Neuron (in vitro differentiated cells): ENCODE data around the gene CHMP2A.

ENCODE experiments used
- H2AFZ ChIP-seq: one replicate; pipeline ENCODE4 v1.6.1; 2013; ENCODE audit warnings: low read depth, mild to moderate bottlenecking, inconsistent platforms, low read length, moderate library complexity
- H3K27me3 ChIP-seq: one replicate; pipeline ENCODE4 v1.6.1; 2013; ENCODE audit warnings: low read length; ENCODE audit not compliant: insufficient read depth
- H3K36me3 ChIP-seq: one replicate; pipeline ENCODE4 v1.6.1; 2013; ENCODE audit warnings: low read length; ENCODE audit not compliant: insufficient read depth
- H3K4me1 ChIP-seq: one replicate; pipeline ENCODE4 v1.6.1; 2013; ENCODE audit warnings: low read length; ENCODE audit not compliant: insufficient read depth
- H3K4me3 ChIP-seq: 2 replicates; pipeline ENCODE4 v1.5.1; 2013; ENCODE audit warnings: mild to moderate bottlenecking, low read length, moderate library complexity
- H3K9me3 ChIP-seq: one replicate; pipeline ENCODE4 v1.6.1; 2013; ENCODE audit warnings: low read length

CHMP2A gene

GRCh38 chr19:58521651-58522050 lies 33.3 kb downstream of the CHMP2A start:
- Histone ChIP-seq H3K36me3 (peaks cover 10% of the 10 kb centered on the region), H3K4me3 (no peak overlapping the region), H3K9me3 (no peaks in the 10 kb centered on the region), H2AFZ (no peak overlapping the region), H3K4me1 (peaks cover 9% of the 10 kb centered on the region), H3K27me3 (peaks cover 4% of the 10 kb centered on the region)

GRCh38 chr19:58520257-58520599 lies 34.7 kb downstream of the CHMP2A start:
- peaks cover 9% of the 10 kb centered on the region for H3K4me1 ChIP-seq
- H2AFZ ChIP-seq: peak overlapping the region; percentile 41
- H3K4me3 ChIP-seq: peak overlapping the region; percentile 64
- peaks cover 18% of the 10 kb centered on the region for H3K36me3 ChIP-seq
- H3K9me3 ChIP-seq: no peaks in the 10 kb centered on the region
- peaks cover 3% of the 10 kb centered on the region for H3K27me3 ChIP-seq

- Histone ChIP-seq H3K9me3 (peaks cover 2% of the 10 kb centered on the region), H2AFZ (peak within 1 kb of the TSS; percentile 57), H3K4me3 (peak within 1 kb of the TSS; percentile 64), H3K36me3 (peaks cover 21% of the 10 kb centered on the region), H3K4me1 (peaks cover 9% of the 10 kb centered on the region), H3K27me3 (no peaks in the 10 kb centered on the region)
Observed at GRCh38 chr19:58519355-58520256, 35.3 kb downstream of the CHMP2A start, which contains the start of gene ZBTB45. TSS of gene ZBTB45 (minus strand) at chr19:58519810. CDS start at chr19:58517673, 2,137 bp downstream.

GRCh38 chr19:58519087-58519354 lies 35.9 kb downstream of the CHMP2A start:
- peaks cover 25% of the 10 kb centered on the region for H3K36me3 ChIP-seq
- H3K4me3 ChIP-seq: peak overlapping the region; percentile 64
- H3K27me3 ChIP-seq: no peaks in the 10 kb centered on the region
- peaks cover 2% of the 10 kb centered on the region for H3K9me3 ChIP-seq
- peaks cover 9% of the 10 kb centered on the region for H3K4me1 ChIP-seq
- H2AFZ ChIP-seq: peak overlapping the region; percentile 57

GRCh38 chr19:58518256-58519086 lies 36.4 kb downstream of the CHMP2A start:
- no peaks in the 10 kb centered on the region for H3K27me3 ChIP-seq
- H3K9me3 ChIP-seq: peaks cover 2% of the 10 kb centered on the region
- H3K36me3 ChIP-seq: peaks cover 30% of the 10 kb centered on the region
- H3K4me1 ChIP-seq: peaks cover 9% of the 10 kb centered on the region
- no peak overlapping the region for H2AFZ ChIP-seq
- H3K4me3 ChIP-seq: peak overlapping the region; percentile 64

GRCh38 chr19:58516964-58517833 lies 37.7 kb downstream of the CHMP2A start:
- no peaks in the 10 kb centered on the region for H3K27me3 ChIP-seq
- peaks cover 2% of the 10 kb centered on the region for H3K9me3 ChIP-seq
- H3K4me3 ChIP-seq: no peak overlapping the region
- peaks cover 9% of the 10 kb centered on the region for H3K4me1 ChIP-seq
- peaks cover 37% of the 10 kb centered on the region for H3K36me3 ChIP-seq
- H2AFZ ChIP-seq: no peak overlapping the region

GRCh38 chr19:58516246-58516836 lies 38.6 kb downstream of the CHMP2A start:
- H3K27me3 ChIP-seq: no peaks in the 10 kb centered on the region
- H2AFZ ChIP-seq: no peak overlapping the region
- no peak overlapping the region for H3K4me3 ChIP-seq
- H3K9me3 ChIP-seq: peaks cover 2% of the 10 kb centered on the region
- peaks cover 9% of the 10 kb centered on the region for H3K4me1 ChIP-seq
- peaks cover 37% of the 10 kb centered on the region for H3K36me3 ChIP-seq

- H3K4me3 ChIP-seq: no peak overlapping the region
- H3K9me3 ChIP-seq: peaks cover 2% of the 10 kb centered on the region
- no peak overlapping the region for H2AFZ ChIP-seq
- H3K36me3 ChIP-seq: peaks cover 37% of the 10 kb centered on the region
- no peaks in the 10 kb centered on the region for H3K27me3 ChIP-seq
- peaks cover 7% of the 10 kb centered on the region for H3K4me1 ChIP-seq
Observed at GRCh38 chr19:58515259-58515658, 39.6 kb downstream of the CHMP2A start.

GRCh38 chr19:58514564-58515022 lies 40.3 kb downstream of the CHMP2A start:
- Histone ChIP-seq H3K9me3 (peaks cover 2% of the 10 kb centered on the region), H3K36me3 (peaks cover 37% of the 10 kb centered on the region), H2AFZ (no peak overlapping the region), H3K4me1 (peaks cover 7% of the 10 kb centered on the region), H3K4me3 (no peak overlapping the region), H3K27me3 (no peaks in the 10 kb centered on the region)

GRCh38 chr19:58513694-58514563 lies 41.0 kb downstream of the CHMP2A start:
- Histone ChIP-seq H3K4me3 (no peak overlapping the region), H3K9me3 (peaks cover 2% of the 10 kb centered on the region), H2AFZ (no peak overlapping the region), H3K36me3 (peaks cover 37% of the 10 kb centered on the region), H3K4me1 (peaks cover 7% of the 10 kb centered on the region), H3K27me3 (no peaks in the 10 kb centered on the region)

- H3K4me3 ChIP-seq: no peak overlapping the region
- H3K9me3 ChIP-seq: peaks cover 2% of the 10 kb centered on the region
- no peak overlapping the region for H2AFZ ChIP-seq
- H3K27me3 ChIP-seq: no peaks in the 10 kb centered on the region
- peaks cover 37% of the 10 kb centered on the region for H3K36me3 ChIP-seq
- peaks cover 4% of the 10 kb centered on the region for H3K4me1 ChIP-seq
Observed at GRCh38 chr19:58513213-58513693, 41.7 kb downstream of the CHMP2A start.
